H1 (cell line): ENCODE measurements around the gene UCN. TPM values are rescaled to one million over a fixed set of nuclear protein-coding genes. Genes with fewer than 3 reads are reported as not detected.

Experiments
- CTCF ChIA-PET: fragments of 300-600 bp; sonication (Branson Sonifier 250); formaldehyde crosslinking; loops from one replicate; lab custom pipeline; 2021; ENCODE audit not compliant: partially characterized antibody; lab: Charles Lee
- POLR2A ChIA-PET: fragments of 300-600 bp; sonication (Branson Sonifier 250); formaldehyde crosslinking; loops from one replicate; lab custom pipeline; 2021; ENCODE audit warnings: inconsistent platforms; ENCODE audit not compliant: partially characterized antibody; lab: Charles Lee
- DNase-seq, 2 experiments: peaks; one replicate each; pipeline versions ENCODE4 v3.0.0 to v3.0.0-alpha.2; 2010 to 2022; ENCODE audit warnings: low spot score in 2 of 2, low read depth in 1 of 2, mixed read lengths in 1 of 2
- FAIRE-seq: peaks from 2 replicates; lab custom pipeline; 2011; peaks lifted over from hg19 to GRCh38; lab: Jason Lieb, UNC
- H2AFZ ChIP-seq: 2 replicates; pipeline ENCODE4 v1.8.1; 2012; ENCODE audit warnings: low read length, inconsistent platforms
- H2AK5ac ChIP-seq: 2 replicates; pipeline ENCODE4 v1.6.1; 2013; ENCODE audit warnings: low read depth, low read length
- H2BK120ac ChIP-seq: replicated peaks from 2 replicates; pipeline ENCODE3; 2013; ENCODE audit warnings: low read depth, low read length, inconsistent platforms
- H2BK12ac ChIP-seq: 2 replicates; pipeline ENCODE4 v1.6.1; 2013; ENCODE audit warnings: low read depth, low read length
- H2BK15ac ChIP-seq: 2 replicates; pipeline ENCODE4 v1.6.1; 2013; ENCODE audit warnings: low read length
- H2BK20ac ChIP-seq: 2 replicates; pipeline ENCODE4 v1.6.1; 2013; ENCODE audit warnings: low read length
- H2BK5ac ChIP-seq: 2 replicates; pipeline ENCODE4 v1.6.1; 2013; ENCODE audit warnings: low read depth, low read length
- H3K14ac ChIP-seq: 2 replicates; pipeline ENCODE4 v1.6.1; 2013; ENCODE audit warnings: inconsistent platforms; ENCODE audit not compliant: insufficient read length
- H3K18ac ChIP-seq: 2 replicates; pipeline ENCODE4 v1.6.1; 2013; ENCODE audit warnings: low read length; ENCODE audit errors: extremely low read depth
- H3K23ac ChIP-seq: 2 replicates; pipeline ENCODE4 v1.6.1; 2013; ENCODE audit warnings: inconsistent platforms; ENCODE audit not compliant: insufficient read length
- H3K23me2 ChIP-seq: 2 replicates; pipeline ENCODE4 v1.6.1; 2013; ENCODE audit warnings: low read depth, low read length
- H3K27ac ChIP-seq: 2 replicates; pipeline ENCODE4 v1.6.1; 2011; ENCODE audit warnings: low read depth, low read length, inconsistent platforms
- H3K27me3 ChIP-seq, 4 experiments: replicated peaks in 1 of 4; 1 replicate in 1 of 4; 2 replicates in 3 of 4; pipeline versions ENCODE4 v1.6.1 to v1.8.1; 2011 to 2013; ENCODE audit warnings: low read length in 3 of 4, mild to moderate bottlenecking in 3 of 4, inconsistent platforms in 2 of 4, mixed read lengths in 2 of 4, moderate library complexity in 1 of 4; ENCODE audit not compliant: control insufficient read depth in 3 of 4, insufficient read depth in 3 of 4; ENCODE audit errors: extremely low read depth in 1 of 4
- H3K36me3 ChIP-seq, 4 experiments: 2 replicates each; pipeline versions ENCODE4 v1.6.1 to v1.8.1; 2011 to 2013; ENCODE audit warnings: mild to moderate bottlenecking in 4 of 4, low read length in 3 of 4, moderate library complexity in 2 of 4, control low read depth in 1 of 4, inconsistent platforms in 1 of 4; ENCODE audit not compliant: insufficient read depth in 4 of 4, control insufficient read depth in 2 of 4
- H3K4ac ChIP-seq: replicated peaks from 2 replicates; pipeline ENCODE3; 2013; ENCODE audit warnings: low read length, low read depth, mixed read lengths, inconsistent platforms; ENCODE audit not compliant: insufficient read length
- H3K4me1 ChIP-seq, 4 experiments: replicated peaks in 1 of 4; 1 replicate in 1 of 4; 2 replicates in 3 of 4; pipeline versions ENCODE4 v1.6.1 to v1.8.1; 2011 to 2013; ENCODE audit warnings: low read length in 3 of 4, inconsistent platforms in 2 of 4, mixed read lengths in 1 of 4; ENCODE audit not compliant: insufficient read depth in 4 of 4, control insufficient read depth in 3 of 4
- H3K4me2 ChIP-seq, 2 experiments: 2 replicates each; pipeline versions ENCODE4 v1.6.1 to v1.8.1; 2011 to 2013; ENCODE audit warnings: low read depth in 2 of 2, low read length in 2 of 2, control low read depth in 1 of 2, inconsistent platforms in 1 of 2, mild to moderate bottlenecking in 1 of 2; ENCODE audit not compliant: insufficient read depth in 1 of 2
- H3K4me3 ChIP-seq, 4 experiments: fragments of 200-600, 300-600 bp in 1 of 4; sonication (generic), shearing (Covaris generic), sonication (Bioruptor Twin) in 1 of 4; 2 replicates each; pipeline versions ENCODE4 v1.5.1 to v1.8.1; 2011 to 2016; ENCODE audit warnings: low read length in 4 of 4, low read depth in 3 of 4, control low read depth in 2 of 4, inconsistent platforms in 2 of 4, mild to moderate bottlenecking in 2 of 4, mixed read lengths in 1 of 4, moderate library complexity in 1 of 4; ENCODE audit not compliant: insufficient read depth in 2 of 4; ENCODE audit errors: extremely low read depth in 1 of 4
- H3K56ac ChIP-seq: replicated peaks from 2 replicates; pipeline ENCODE3; 2013; ENCODE audit warnings: low read depth, mild to moderate bottlenecking, mixed read lengths, low read length, inconsistent platforms; ENCODE audit not compliant: insufficient read length
- H3K79me1 ChIP-seq: 2 replicates; pipeline ENCODE4 v1.6.1; 2013; ENCODE audit warnings: low read depth, low read length, control low read depth
- H3K79me2 ChIP-seq, 2 experiments: 2 replicates each; pipeline versions ENCODE4 v1.6.1 to v1.8.1; 2012 to 2013; ENCODE audit warnings: low read length in 2 of 2, mild to moderate bottlenecking in 2 of 2, inconsistent platforms in 1 of 2; ENCODE audit not compliant: insufficient read depth in 2 of 2, control insufficient read depth in 1 of 2
- H3K9ac ChIP-seq, 4 experiments: replicated peaks in 1 of 4; 1 replicate in 1 of 4; 2 replicates in 3 of 4; pipeline versions ENCODE4 v1.6.1 to v1.8.1; 2011 to 2013; ENCODE audit warnings: low read depth in 3 of 4, low read length in 3 of 4, control low read depth in 2 of 4, mild to moderate bottlenecking in 2 of 4, moderate library complexity in 2 of 4, inconsistent platforms in 1 of 4; ENCODE audit errors: extremely low read depth in 1 of 4
- H3K9me3 ChIP-seq, 2 experiments: 2 replicates each; pipeline versions ENCODE4 v1.6.1 to v1.8.1; 2012 to 2013; ENCODE audit warnings: mild to moderate bottlenecking in 2 of 2, moderate library complexity in 2 of 2, control low read depth in 1 of 2, inconsistent platforms in 1 of 2, low read depth in 1 of 2, low read length in 1 of 2, mixed read lengths in 1 of 2; ENCODE audit not compliant: insufficient read depth in 2 of 2
- H4K20me1 ChIP-seq, 2 experiments: replicated peaks in 1 of 2; 2 replicates each; pipeline versions ENCODE3 to v1.8.1; 2011 to 2013; ENCODE audit warnings: inconsistent platforms in 2 of 2, low read length in 2 of 2, mild to moderate bottlenecking in 1 of 2; ENCODE audit not compliant: insufficient read depth in 2 of 2, control insufficient read depth in 1 of 2
- H4K5ac ChIP-seq: 2 replicates; pipeline ENCODE4 v1.6.1; 2013; ENCODE audit warnings: low read length, low read depth, mixed read lengths, inconsistent platforms; ENCODE audit not compliant: insufficient read length
- H4K8ac ChIP-seq: 2 replicates; pipeline ENCODE4 v1.8.0; 2013; ENCODE audit warnings: mild to moderate bottlenecking, moderate library complexity, low read length, inconsistent platforms; ENCODE audit not compliant: insufficient read depth; ENCODE audit errors: extremely low read depth
- H4K91ac ChIP-seq: replicated peaks from 2 replicates; pipeline ENCODE3; 2013; ENCODE audit warnings: low read length, mixed read lengths, inconsistent platforms; ENCODE audit not compliant: insufficient read length
- FOSL1 ChIP-seq: IDR thresholded peaks from 2 replicates; pipeline ENCODE4 v1.6.1; 2011; ENCODE audit warnings: mild to moderate bottlenecking, low read depth, low read length, moderate library complexity; ENCODE audit not compliant: insufficient read depth
- POLR2AphosphoS5 ChIP-seq: IDR thresholded peaks from 2 replicates; pipeline ENCODE4 v1.6.1; 2011; ENCODE audit warnings: low read depth, low read length
- SP4 ChIP-seq: IDR thresholded peaks from 2 replicates; pipeline ENCODE4 v1.6.1; 2012; ENCODE audit warnings: low read length, inconsistent platforms
- TAF7 ChIP-seq: optimal IDR thresholded peaks from 2 replicates; pipeline ENCODE3; 2011; ENCODE audit warnings: low read depth, mild to moderate bottlenecking, inconsistent platforms, low read length, moderate library complexity, borderline replicate concordance
- TBP ChIP-seq: IDR thresholded peaks from 2 replicates; pipeline ENCODE4 v1.6.1; 2011; ENCODE audit warnings: low read depth, low read length, improper control_type of control experiment
- YY1 ChIP-seq: IDR thresholded peaks from 2 replicates; pipeline ENCODE4 v1.6.1; 2011; ENCODE audit warnings: low read depth, mild to moderate bottlenecking, low read length
- WGBS, 2 experiments: shearing (Covaris generic) in 1 of 2; methylation state at CpG; one replicate each; pipeline versions ENCODE4 v1.1.6 to v1.1.7; 2013 to 2015; ENCODE audit warnings: low lambda C conversion rate in 2 of 2, mixed read lengths in 2 of 2, inconsistent platforms in 1 of 2, low coverage in 1 of 2, missing lambda C conversion rate in 1 of 2; ENCODE audit not compliant: insufficient replicate concordance in 2 of 2, insufficient coverage in 1 of 2, insufficient read length in 1 of 2; ENCODE audit errors: extremely low coverage in 1 of 2, missing lambda C conversion rate in 1 of 2; 5-methylcytosine and 5-hydroxymethylcytosine counted together
- polyA plus RNA-seq, 7 experiments: library from polyadenylated mRNA; depleted of rRNA in 3 of 7; stranded (reverse) in 5 of 7; unstranded in 2 of 7; fragments of >200 nt in 5 of 7; fragments of 200-250 nt in 2 of 7; gene quantifications; 1 replicate in 5 of 7; 2 replicates in 1 of 7; 4 replicates in 1 of 7; pipeline versions ENCODE4 v1.2.1 to v1.2.3, GENCODE V29; 2011 to 2013; ENCODE audit warnings: missing spikeins in 2 of 7, mixed read lengths in 2 of 7
- total RNA-seq: library from RNA; stranded (reverse); fragmentation: NEBNext Ultra II Directional; extraction: Animal tissue kit (Norgen Biotek cat#: 25700); gene quantifications from 2 replicates; pipeline ENCODE4 v1.2.1, GENCODE V29; 2021

UCN gene
- total and polyA plus RNA-seq, 2 of the 8 experiments (the other 6 are each of a cell fraction or from before 2014, with no cell fraction given): 0.35 TPM; not detected in 1

DNA sequence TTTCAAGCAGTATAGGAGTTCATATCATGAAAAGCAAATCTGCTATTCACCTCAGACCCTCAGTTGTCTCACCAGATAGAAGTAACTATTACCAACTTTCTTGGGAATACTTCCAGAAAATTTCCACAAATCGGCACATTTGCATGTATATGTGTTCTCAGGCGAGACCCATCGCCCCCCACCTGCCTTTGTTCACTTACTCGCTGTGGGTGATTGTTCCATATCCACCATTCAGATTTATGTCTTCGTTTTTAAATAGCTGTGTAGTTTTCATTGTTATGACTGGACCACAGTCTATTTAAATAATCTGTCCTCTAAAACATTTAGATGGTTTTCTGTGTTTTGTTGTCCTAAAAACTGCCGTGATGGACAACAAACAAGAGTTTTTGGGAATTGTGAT is 22.8 kb downstream of the UCN start:
- ChIA-PET CTCF (interaction anchor here (0.6 to 20.2 kb wide), 6 partner anchors 10 to 204 kb away, joined by 3 to 413 read pairs (median 92); partner anchors contain the start of gene SLC30A3), POLR2A (interaction anchor here (1.1 to 11.9 kb wide), 3 partner anchors 12 to 38 kb away, joined by 3 to 149 read pairs (median 4); no protein-coding TSS in a partner anchor)
- Histone ChIP-seq H4K20me1 (no peaks in the 10 kb centered on the region), H3K9me3 (no peaks in the 10 kb centered on the region), H2AFZ (no peak overlapping the region), H4K8ac (no peak overlapping the region), H2BK12ac (no peak overlapping the region), H4K91ac (no peak overlapping the region), H3K36me3 (no peaks in the 10 kb centered on the region), H3K27ac (no peak overlapping the region), H2AK5ac (no peak overlapping the region), H3K14ac (no peak overlapping the region), H3K4me1 (peaks cover 4 to 18% (median 13%) of the 10 kb centered on the region in 4 experiments), H2BK120ac (no peak overlapping the region), H4K5ac (no peak overlapping the region), H3K56ac (no peak overlapping the region), H2BK15ac (no peak overlapping the region), H2BK5ac (no peak overlapping the region), H3K4me2 (no peak overlapping the region), H3K79me1 (no peaks in the 10 kb centered on the region), H3K4me3 (no peak overlapping the region), H3K4ac (no peak overlapping the region), H3K9ac (no peak overlapping the region), H3K27me3 (peaks cover 0 to 4% (median 0%) of the 10 kb centered on the region in 4 experiments; a peak in 1 of 7 replicates), H3K18ac (no peak overlapping the region), H3K23ac (no peak overlapping the region), H3K23me2 (peaks cover 3% of the 10 kb centered on the region), H3K79me2 (no peaks in the 10 kb centered on the region), H2BK20ac (no peak overlapping the region)
- DNase-seq (no peak), FAIRE-seq (no peak)
- TF ChIP-seq SP4 (no peak), TBP (no peak), FOSL1 (no peak), TAF7 (no peak), POLR2AphosphoS5 (no peak), YY1 (no peak)
- 74% methylated on average over 6 of the region's 6 CpGs; no CpG with 5 or more reads in 1 of the 2 experiments for WGBS, 2 experiments
